ENCODE results near the gene ANGPT4.

GRCh38 chr20:921068-921467, 4.9 kb upstream of the ANGPT4 start:
- no peak for TF ChIP-seq EZH2 (IDR thresholded peaks at IDR 0.05; ENCODE audit: insufficient read depth, low read length)
- no peak for TF ChIP-seq CTCF (IDR thresholded peaks at IDR 0.05; ENCODE audit: insufficient read depth, low read depth, low read length)

All from astrocyte (in vitro differentiated cells and primary cell).